ENCODE measurements around the gene NUDCD3.

DNA sequence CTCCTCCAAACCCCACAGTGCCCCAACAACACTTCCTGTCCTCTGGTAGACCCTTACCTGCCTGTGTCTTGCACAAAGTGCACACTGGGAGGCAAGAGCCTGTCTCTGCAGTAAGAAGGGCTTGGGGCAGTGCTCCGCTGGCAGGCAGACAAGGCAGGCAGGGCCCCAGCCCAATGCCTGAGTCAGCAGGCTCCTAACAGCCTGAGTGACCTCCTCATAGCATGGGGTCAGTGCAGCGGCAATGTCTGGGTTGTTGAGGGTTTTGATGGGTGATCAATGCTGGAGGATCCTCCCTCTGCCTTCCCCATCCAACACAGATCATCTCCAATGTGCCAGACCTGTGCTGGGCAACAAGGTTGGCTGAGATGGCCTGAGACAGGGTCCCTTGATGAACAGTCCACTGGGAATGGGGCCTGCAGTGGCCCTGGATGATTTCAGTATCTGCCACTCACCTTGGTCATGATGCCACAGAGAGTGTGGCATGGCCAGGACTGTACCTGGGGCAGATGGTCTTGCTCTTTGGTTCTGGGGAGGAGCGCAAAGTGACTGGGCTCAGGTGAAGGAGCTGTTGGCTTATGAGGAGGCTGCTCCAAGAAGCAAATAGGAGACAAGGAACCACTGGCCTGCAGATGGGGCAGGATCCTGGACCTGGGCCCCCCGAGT lies 109.5 kb downstream of the NUDCD3 start:
- TF ChIP-seq GATA3 (IDR thresholded peaks at IDR 0.05; ENCODE audit: low read depth, low read length) (no peak), GATA2 (IDR thresholded peaks at IDR 0.05; ENCODE audit: low read depth, low read length) (no peak)
